ENCODE measurements around the gene TDRD9. TPM values are rescaled to one million over a fixed set of nuclear protein-coding genes. Genes with fewer than 3 reads are reported as not detected.
"Not testable (repeated sequence)": the region's sequence is repeated elsewhere in the genome, so short reads cannot be mapped to it uniquely, and the experiment has no call there.

The TDRD9 gene
- total and polyA plus RNA-seq, 2 experiments from 2014 or later: 0.73 to 1.3 TPM

- Histone ChIP-seq H3K79me2 (no peaks in the 10 kb centered on the region), H3K27ac (no peak overlapping the region), H3K4me2 (no peak overlapping the region), H3K36me3 (replicated peaks; ENCODE audit: insufficient read depth, low read depth) (no peaks in the 10 kb centered on the region), H3K4me3 (no peak overlapping the region), H2AFZ (no peak overlapping the region), H3K4me1 (ENCODE audit: insufficient read depth) (peaks cover 14% of the 10 kb centered on the region), H3K27me3 (no peaks in the 10 kb centered on the region), H3K9me3 (ENCODE audit: low read depth) (no peaks in the 10 kb centered on the region), H3K9me2 (replicated peaks; ENCODE audit: insufficient read depth) (no peaks in the 10 kb centered on the region), H4K20me1 (ENCODE audit: insufficient read depth, poor library complexity, severe bottlenecking) (no peaks in the 10 kb centered on the region)
- TF ChIP-seq EZH2phosphoT487 (IDR thresholded peaks at IDR 0.05; ENCODE audit: low read depth, severe bottlenecking, unreplicated experiment): no peak
- TF ChIP-seq CTCF (IDR thresholded peaks at IDR 0.05; ENCODE audit: poor library complexity): no peak
- TF ChIP-seq EZH2 (IDR thresholded peaks at IDR 0.05; ENCODE audit: borderline replicate concordance): no peak
- WGBS (ENCODE audit: low lambda C conversion rate, missing lambda C conversion rate): 89% methylated on average over 10 of the region's 10 CpGs
- no peak for DNase-seq (ENCODE audit: low spot score)
Measured at GRCh38 chr14:103887557-103888115, 40.6 kb upstream of the TDRD9 start.

- H3K4me3 ChIP-seq; H3K27me3 ChIP-seq; H3K79me2 ChIP-seq; H2AFZ ChIP-seq; DNase-seq (ENCODE audit: low spot score); H4K20me1 ChIP-seq (ENCODE audit: insufficient read depth, poor library complexity, severe bottlenecking); H3K9me3 ChIP-seq (ENCODE audit: low read depth); H3K27ac ChIP-seq; H3K9me2 ChIP-seq (replicated peaks; ENCODE audit: insufficient read depth); H3K36me3 ChIP-seq (replicated peaks; ENCODE audit: insufficient read depth, low read depth); H3K4me2 ChIP-seq: not testable (repeated sequence)
- WGBS (ENCODE audit: low lambda C conversion rate, missing lambda C conversion rate): 91% methylated on average over 6 of the region's 8 CpGs
- peaks cover 14% of the 10 kb centered on the region for H3K4me1 ChIP-seq (ENCODE audit: insufficient read depth)
Measured at GRCh38 chr14:103889002-103889312, 39.3 kb upstream of the TDRD9 start.

GRCh38 chr14:103889313-103890051 is 38.8 kb upstream of the TDRD9 start:
- Histone ChIP-seq H3K27ac (no peak overlapping the region), H4K20me1 (ENCODE audit: insufficient read depth, poor library complexity, severe bottlenecking) (no peaks in the 10 kb centered on the region), H3K4me2 (no peak overlapping the region), H3K9me3 (ENCODE audit: low read depth) (no peaks in the 10 kb centered on the region), H3K4me1 (ENCODE audit: insufficient read depth) (peaks cover 14% of the 10 kb centered on the region), H3K79me2 (no peaks in the 10 kb centered on the region), H3K4me3 (no peak overlapping the region), H2AFZ (no peak overlapping the region), H3K27me3 (no peaks in the 10 kb centered on the region), H3K9me2 (replicated peaks; ENCODE audit: insufficient read depth) (no peaks in the 10 kb centered on the region), H3K36me3 (replicated peaks; ENCODE audit: insufficient read depth, low read depth) (no peaks in the 10 kb centered on the region)
- no peak for DNase-seq (ENCODE audit: low spot score)
- WGBS (ENCODE audit: low lambda C conversion rate, missing lambda C conversion rate): 88% methylated on average over 25 of the region's 31 CpGs
- no peak for TF ChIP-seq EZH2 (IDR thresholded peaks at IDR 0.05; ENCODE audit: borderline replicate concordance)
- TF ChIP-seq EZH2phosphoT487 (IDR thresholded peaks at IDR 0.05; ENCODE audit: low read depth, severe bottlenecking, unreplicated experiment): no peak
- TF ChIP-seq CTCF (IDR thresholded peaks at IDR 0.05; ENCODE audit: poor library complexity): no peak

- Histone ChIP-seq H3K27ac (no peak overlapping the region), H3K4me3 (no peak overlapping the region), H3K9me2 (replicated peaks; ENCODE audit: insufficient read depth) (no peaks in the 10 kb centered on the region), H3K27me3 (no peaks in the 10 kb centered on the region), H2AFZ (no peak overlapping the region), H3K79me2 (no peaks in the 10 kb centered on the region), H3K9me3 (ENCODE audit: low read depth) (no peaks in the 10 kb centered on the region), H3K36me3 (replicated peaks; ENCODE audit: insufficient read depth, low read depth) (no peaks in the 10 kb centered on the region), H3K4me1 (ENCODE audit: insufficient read depth) (peaks cover 14% of the 10 kb centered on the region), H4K20me1 (ENCODE audit: insufficient read depth, poor library complexity, severe bottlenecking) (no peaks in the 10 kb centered on the region), H3K4me2 (no peak overlapping the region)
- 90% methylated on average over 10 of the region's 10 CpGs for WGBS (ENCODE audit: low lambda C conversion rate, missing lambda C conversion rate)
- DNase-seq (ENCODE audit: low spot score): no peak
- no peak for TF ChIP-seq EZH2 (IDR thresholded peaks at IDR 0.05; ENCODE audit: borderline replicate concordance)
- no peak for TF ChIP-seq EZH2phosphoT487 (IDR thresholded peaks at IDR 0.05; ENCODE audit: low read depth, severe bottlenecking, unreplicated experiment)
- no peak for TF ChIP-seq CTCF (IDR thresholded peaks at IDR 0.05; ENCODE audit: poor library complexity)
Measured at GRCh38 chr14:103890052-103890371, 38.2 kb upstream of the TDRD9 start.

Data from hepatocyte (in vitro differentiated cells).